GM19463 (cell line): ENCODE data around the gene CTTN.

Source experiments
- ATAC-seq: cut with Tn5 transposase; IDR thresholded peaks from one replicate; pipeline ENCODE4 v1.9.1; 2021; ENCODE audit warnings: mild to moderate bottlenecking, moderate library complexity; ENCODE audit not compliant: unreplicated experiment

Gene CTTN

DNA sequence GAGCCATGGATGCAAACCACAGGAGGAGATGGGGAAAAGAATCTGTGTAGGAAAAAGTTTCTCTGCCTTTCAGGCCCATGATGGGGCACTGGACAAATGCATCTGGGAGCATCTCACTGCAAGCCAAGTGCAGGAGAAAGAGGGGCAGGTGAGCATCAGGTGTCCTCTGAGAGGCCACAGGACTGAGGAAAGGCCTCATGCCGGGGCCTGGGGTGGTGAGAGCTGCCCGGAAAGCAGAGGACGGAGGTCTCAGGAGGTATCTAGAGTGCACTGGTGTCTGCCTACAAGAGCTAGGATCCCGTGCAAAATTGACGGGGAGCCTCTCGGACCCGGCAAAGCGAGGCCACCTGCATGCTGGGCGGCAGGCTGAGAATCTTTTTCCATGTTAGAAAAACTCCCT is 73.9 kb downstream of the CTTN start:
- no peak for ATAC-seq

DNA sequence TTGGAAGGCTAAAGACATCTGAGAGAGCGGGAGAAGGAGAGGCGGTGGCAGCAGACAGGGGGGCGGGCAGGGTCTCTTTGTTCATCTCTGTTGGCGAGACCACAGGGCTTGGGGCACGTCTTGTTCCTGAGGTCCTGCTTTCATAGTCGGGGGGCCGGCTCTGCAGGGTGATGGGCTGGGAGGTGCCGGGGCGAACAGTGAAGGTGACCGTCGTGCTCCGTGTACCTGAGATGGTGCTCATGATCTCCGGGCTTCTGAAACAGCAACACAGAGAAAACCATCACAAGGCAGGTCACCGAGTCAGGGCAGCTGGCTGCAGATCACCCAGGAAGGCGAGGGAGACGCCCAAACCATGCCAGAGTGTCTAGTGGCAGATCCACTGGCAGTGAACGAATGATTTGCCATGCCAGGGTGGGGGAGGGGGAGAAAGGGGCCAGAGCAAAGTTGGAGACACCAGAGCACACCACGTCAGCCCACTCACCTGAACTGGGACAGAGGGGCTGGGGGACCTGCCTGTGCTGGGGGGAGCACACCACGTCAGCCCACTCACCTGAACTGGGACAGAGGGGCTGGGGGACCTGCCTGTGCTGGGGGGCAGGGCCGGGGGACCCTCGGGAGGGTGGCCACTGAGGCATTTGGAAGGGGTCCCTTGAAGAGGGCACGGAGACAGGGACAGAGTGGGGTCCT is 75.0 kb downstream of the CTTN start:
- no peak for ATAC-seq

DNA sequence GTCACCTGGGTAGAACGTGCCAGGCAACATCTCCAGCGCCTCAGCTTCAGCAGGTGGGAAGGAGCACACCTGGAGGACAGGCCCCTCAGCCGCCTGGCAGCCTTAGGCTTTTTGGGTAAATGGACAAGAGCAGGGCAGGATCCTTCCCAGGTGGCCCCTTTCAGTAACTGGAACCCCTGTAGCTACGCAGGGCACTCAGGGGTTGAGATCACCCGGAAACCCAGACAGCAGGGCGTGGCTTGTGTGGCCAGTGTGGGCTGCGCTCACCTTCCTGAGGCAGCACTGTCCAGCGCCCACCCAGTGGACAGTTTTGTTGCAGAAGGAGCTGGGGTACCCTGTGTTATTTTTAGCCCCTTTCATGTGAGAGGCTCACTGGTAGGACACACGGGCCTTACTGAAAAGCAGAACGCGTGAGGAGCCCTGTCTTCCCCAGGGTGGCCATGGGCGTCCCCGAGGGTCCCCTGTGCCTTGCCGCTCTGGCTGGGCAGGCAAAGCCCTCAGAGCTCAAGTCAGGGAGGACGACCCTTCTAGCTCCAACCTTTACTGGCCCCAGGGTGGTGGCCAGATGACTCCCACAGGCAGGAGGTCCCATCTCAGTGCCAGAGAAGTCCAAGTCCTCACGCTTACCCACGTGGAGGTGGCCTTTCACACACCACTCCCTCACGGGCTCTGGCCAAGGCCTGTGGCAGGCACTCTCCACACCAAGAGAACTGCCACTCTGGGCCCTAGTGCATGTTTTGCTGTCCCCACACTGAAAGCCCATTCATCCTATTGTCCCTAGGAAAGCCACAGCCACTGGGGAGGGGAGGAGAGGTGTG is 75.8 kb downstream of the CTTN start:
- no peak for ATAC-seq

DNA sequence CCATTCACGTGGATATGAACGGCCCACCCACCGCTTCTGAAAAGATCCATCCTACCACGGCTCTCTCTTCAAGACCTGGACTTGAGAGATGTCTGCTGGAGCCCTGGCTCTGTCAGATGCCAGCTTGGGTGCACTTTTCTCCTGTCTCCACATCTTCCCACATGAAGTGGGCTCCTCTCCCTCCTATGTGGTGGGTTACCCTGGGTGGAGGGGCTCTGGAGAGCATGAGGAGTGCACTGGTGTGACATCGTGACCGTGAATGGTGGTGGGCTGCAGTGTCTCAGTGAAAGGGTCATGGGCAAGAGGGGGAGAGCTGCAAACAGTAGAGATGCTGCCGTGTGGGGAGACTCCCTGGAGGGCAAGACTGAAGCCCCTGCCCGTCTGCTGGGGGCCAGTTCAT is 76.4 kb downstream of the CTTN start:
- ATAC-seq, result no peak

DNA sequence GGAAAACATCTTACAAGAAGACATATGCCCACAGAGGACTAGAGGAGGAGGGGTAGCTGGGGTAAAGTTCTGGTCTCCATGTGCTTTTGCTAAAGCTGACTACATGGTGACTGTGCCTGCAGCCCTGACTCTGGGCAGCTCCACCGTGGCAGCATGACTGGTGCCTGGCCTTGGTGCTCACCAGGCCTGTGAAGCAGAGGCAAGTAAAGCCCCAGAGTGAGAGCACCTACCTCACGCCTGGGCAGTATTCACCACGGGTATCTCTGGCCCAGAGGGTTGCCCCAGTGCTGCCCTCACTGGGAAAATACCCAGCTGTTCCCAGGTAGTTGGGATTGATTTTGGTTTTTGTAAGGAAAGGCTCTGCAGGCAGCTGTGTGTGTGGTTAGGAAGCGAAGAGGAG is 78.3 kb downstream of the CTTN start:
- ATAC-seq, result no peak

DNA sequence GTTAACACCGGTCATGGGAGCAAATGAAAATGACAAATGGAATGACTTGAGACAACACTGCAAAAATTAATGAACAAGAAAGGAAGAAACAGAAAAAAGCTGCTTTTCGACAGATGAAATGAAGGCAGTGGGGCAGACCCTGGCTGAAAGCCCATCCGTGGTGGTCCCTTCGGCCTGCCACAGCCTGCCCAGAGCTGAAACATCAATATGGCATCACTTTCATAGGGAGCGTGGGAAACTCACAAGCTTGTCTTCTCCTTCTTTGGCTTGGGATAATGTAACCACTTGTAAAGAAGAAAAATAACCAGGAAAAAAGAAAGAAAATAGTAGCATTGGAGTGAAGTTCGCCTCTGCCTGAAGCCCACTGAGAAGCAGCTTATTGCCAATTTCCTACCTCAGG is 78.8 kb downstream of the CTTN start:
- no peak for ATAC-seq

DNA sequence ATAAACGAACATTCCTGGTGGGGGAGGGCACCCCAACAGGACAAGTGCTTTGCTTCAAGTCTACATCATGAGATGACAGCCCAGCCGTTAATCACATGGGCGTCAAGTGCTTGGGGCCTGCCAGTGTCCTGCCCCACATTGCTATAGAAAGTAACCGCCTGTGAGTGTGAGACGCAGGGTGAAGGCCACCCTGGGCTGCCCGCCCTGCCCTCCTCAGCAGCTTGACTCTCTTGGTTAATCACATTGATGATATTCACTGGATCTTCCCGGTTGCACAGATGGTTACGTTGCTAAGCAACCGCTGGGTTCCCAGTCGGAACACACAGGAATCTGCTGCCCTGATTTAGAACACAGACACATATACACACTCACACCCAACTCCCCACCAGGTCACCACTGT is 79.3 kb downstream of the CTTN start:
- ATAC-seq, result no peak

DNA sequence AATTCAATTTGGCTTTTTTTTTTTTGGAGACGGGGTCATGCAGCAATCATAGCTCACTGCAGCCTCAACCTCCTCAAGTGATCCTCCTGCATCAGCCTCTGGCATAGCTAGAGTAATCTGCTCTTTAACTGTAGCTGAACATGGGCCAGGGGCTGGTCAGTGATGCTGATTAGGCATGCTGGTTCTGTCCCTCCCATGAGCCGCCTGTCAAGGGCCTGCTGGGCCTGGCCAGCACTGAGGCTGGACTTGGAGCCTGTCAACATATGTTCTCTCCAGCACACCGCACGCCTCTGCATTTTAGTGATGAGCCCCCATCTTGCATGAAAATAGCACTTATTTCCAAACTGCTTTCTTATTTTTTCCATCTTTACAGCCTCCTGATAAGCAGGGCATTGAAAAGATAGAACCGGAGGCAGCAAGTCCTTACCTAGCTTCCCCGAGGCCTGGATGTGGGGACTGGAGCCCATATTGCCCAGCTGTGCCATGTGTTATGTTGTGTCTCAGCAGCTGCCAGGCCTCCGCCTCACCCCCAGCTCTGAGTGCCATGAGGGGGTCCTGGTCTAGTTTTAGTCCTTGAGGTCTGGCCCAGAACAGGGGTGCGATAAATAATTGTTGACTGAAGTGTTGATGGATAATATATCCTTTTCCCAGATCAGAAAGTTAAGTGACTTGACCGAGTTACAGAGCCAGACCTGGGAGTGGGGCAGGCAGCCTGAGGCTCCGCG is 80.0 kb downstream of the CTTN start:
- no peak for ATAC-seq

DNA sequence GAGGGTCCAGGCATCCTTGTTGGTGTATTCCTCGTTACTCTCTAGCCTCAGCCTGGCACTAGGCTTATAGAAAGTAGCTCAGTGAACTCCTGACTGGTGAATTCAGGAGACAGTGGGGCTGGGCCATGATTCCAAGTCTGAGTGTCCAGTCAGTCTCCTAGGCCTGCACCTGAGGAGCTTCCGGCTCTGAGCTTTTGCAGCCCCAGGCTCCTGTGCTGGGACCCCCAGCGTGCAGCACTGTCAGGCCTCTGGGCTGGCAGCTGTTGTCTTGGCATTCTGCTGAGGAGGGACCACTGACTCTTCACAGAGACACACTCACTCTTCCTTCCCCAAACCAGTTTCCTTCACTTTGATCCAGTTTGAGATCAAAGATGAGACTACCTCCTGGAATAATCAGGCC is 82.4 kb downstream of the CTTN start:
- ATAC-seq, result no peak

DNA sequence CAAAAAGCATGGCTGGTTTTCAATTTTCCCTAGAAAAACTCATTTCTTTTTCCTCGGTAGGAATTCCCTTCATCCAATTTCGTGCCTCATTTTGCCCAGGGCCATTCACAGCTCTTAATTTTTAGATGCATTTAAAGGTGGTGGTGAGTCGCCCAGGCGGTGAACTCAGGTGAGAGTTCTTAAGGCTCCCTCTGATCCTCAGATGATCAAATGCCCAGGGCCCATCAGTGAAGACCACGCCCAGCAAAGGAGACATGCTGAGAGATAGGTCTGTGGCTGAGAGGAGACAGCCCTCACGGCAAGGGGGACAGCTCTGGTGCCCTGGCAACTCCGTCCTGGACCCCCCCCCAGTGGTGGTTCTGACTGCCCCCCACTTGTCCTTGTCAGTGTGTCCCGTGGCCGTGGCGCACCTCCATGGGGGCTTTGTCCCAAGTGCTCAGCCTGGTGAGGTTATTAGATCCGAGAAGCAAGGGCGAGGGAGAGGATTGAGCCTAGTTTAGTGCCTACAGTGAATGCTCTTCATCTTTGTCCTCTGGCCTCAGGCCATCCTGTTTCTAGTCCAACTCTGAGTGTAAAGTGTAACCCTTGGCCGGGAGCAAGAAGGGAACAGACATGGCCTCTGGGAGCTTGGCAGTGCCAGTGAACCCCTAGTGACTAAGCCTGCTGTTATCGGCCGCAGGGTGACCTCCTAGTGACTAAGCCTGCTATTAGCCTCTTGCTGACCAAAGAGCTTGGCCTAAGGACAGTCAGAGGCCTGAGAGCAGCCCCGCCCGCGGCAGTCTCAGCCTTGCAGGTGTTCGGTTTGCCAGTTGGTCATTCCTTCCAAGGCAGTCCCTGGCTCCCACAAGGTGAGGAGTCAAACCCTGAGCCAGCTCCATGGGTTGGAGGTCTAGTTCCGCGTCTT is 83.5 kb downstream of the CTTN start:
- no peak for ATAC-seq

DNA sequence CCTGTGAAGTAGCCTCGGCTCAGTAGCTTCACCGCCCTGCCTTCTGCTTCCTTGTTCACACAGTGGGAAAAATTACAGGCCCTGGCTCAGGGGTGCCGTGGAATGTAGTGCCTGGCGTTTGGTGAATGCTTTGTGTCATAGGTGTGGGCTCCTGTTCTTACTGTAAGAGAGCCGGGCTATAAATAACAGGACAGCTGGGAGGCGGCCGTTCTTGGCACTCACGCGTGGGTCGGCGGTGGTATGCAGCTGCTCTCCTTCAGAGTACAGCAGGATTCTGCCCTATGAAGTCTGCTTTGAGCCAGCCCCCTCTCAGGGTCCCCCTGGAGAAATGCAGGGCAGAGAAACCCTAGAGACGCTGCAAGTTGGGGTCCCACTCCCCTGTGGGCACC is 84.2 kb downstream of the CTTN start:
- no peak for ATAC-seq

DNA sequence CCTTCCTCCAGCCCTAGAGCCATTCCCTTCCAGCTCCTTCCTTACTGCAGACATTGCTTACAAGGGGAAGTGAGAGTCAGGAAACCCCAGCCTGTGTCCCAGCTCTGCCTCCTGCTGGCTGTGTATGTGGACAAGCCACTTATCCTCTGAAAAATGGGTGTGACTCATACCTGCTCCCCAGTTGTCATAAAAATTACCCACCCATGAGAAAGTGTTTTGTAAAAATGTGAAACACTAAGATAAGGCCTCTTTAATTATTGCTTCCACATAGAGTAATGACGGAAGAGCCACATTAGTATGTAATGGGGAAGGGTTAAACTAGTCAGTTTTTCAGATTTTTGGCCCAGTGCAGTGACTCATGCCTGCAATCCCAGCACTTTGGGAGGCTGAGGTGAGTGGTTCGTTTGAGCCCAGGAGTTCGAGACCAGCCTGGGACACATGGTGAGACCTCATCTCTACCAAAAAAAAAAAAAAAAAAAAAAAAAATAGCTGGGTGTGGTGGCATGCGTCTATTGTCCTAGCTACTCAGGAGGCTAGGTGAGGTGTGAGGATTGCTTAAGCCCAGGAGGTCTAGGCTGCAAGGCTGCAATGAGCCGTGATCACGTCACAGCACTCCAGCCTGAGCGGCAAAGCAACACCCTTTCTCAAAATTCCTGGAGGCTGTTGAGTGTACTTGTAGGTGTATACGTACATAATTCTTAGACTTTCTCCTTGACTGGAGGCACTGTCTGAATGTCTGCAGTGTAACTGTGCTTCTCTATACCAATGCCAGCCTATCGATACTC is 84.9 kb downstream of the CTTN start:
- no peak for ATAC-seq

DNA sequence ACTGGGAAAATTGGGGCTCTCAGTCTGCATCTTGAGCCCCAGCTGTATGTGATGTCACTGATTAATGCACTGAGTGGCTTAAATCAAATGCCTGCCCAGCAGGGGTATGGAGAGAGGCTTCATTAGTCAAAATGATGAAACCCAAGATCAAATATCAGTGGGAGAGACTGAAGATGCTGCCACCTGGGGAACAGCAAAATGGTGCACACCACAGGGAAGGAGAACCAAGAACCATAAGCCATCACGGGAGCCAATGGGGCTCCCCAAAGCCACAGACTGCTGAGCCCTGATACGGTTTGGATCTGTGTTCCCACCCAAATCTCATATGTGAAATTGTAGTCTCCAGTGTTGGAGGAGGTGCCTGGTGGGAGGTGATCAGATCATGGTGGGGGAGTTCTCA is 85.6 kb downstream of the CTTN start:
- no peak for ATAC-seq

DNA sequence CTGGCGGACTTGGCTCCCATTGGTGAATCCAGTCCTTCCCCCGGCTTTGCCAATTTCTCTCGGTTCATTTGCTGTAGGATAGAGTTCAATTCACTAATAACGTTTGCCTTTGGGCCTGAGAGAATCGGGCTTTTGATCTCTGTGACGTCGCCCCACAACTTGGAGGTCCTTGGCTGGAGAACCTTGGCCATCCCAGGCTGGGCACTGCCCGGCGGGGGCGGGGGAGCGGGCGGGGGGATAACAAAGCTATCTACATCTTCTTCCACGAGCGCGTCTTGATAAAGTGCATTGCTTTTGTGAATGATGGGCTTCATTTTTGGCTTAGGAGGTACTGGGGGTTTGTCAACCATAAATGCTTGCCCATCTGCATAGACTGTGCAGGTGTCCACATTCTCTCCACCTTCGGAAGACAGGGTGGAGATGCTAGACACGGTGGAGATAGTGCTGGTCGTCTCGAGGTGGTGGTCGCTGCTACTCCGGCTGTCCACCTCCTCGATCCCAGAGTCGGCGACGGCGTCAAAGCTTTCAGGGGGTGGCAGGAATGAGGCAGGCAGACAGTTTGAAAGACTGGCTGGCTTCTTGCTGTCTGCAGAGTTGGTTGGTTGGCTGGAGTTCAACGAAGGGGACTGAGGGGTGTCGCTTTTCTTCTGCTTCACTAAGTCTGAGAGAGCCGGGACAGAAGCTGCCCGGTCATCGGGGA is 87.1 kb downstream of the CTTN start:
- no peak for ATAC-seq

DNA sequence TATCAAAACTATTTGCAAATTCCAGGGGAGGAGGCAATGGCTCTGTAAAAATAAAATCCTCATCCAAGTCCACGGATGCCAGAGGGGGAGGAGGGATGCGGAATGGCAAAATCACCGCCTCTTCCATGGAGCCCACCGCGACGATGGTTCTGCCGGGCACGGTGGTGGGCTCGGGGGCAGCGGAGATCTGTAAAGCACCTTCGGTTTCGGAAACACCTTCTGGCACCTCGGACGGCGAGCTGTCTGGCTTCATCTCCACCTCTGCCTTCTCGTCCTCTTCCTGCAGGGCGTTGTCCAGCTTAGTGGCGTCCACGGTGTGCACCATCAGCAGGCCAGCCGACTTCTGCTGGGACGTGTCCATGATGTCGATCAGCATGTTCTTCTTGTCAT is 87.7 kb downstream of the CTTN start:
- no peak for ATAC-seq
